IPS DF 4.7 (cell line): ENCODE results near the gene MYEOV.

Experiments used
- DNase-seq: peaks from one replicate; pipeline ENCODE4 v3.0.0-alpha.2; 2013; ENCODE audit warnings: low spot score; ENCODE audit errors: extremely low read depth

Gene MYEOV

GRCh38 chr11:69339041-69339733 is 45.2 kb downstream of the MYEOV start:
- DNase-seq: no peak

GRCh38 chr11:69339983-69340565 is 46.1 kb downstream of the MYEOV start:
- DNase-seq: no peak

GRCh38 chr11:69342588-69343330 is 48.8 kb downstream of the MYEOV start:
- no peak for DNase-seq

GRCh38 chr11:69343401-69344321 is 49.7 kb downstream of the MYEOV start:
- no peak for DNase-seq

- no peak for DNase-seq
Observed at GRCh38 chr11:69344570-69345145, 50.7 kb downstream of the MYEOV start.
